Smooth muscle cell (in vitro differentiated cells): ENCODE measurements around the gene ABHD1. TPM values are rescaled to one million over a fixed set of nuclear protein-coding genes. Genes with fewer than 3 reads are reported as not detected.

Experiments
- DNase-seq: peaks from one replicate; lab custom pipeline; 2025; ENCODE audit not compliant: unreplicated experiment; lab: John Stamatoyannopoulos, UW
- H2AFZ ChIP-seq: fragments of 200-600 bp; sonication (generic); 2 replicates; pipeline ENCODE4 v1.6.0; 2016; ENCODE audit warnings: antibody characterized with exemption, low read depth, mild to moderate bottlenecking
- H3F3A ChIP-seq: fragments of 200-600 bp; sonication (generic); 2 replicates; pipeline ENCODE4 v1.6.0; 2017; ENCODE audit warnings: antibody characterized with exemption, low read depth
- H3K27ac ChIP-seq: fragments of 200-600 bp; sonication (generic); 2 replicates; pipeline ENCODE4 v1.5.1; 2016; ENCODE audit warnings: low read depth, mild to moderate bottlenecking
- H3K27me3 ChIP-seq: fragments of 200-600 bp; sonication (generic); 2 replicates; pipeline ENCODE4 v1.6.1; 2016; ENCODE audit warnings: low read depth, mild to moderate bottlenecking
- H3K36me3 ChIP-seq: fragments of 200-600 bp; sonication (generic); 2 replicates; pipeline ENCODE4 v1.5.1; 2016; ENCODE audit warnings: low read depth
- H3K4me1 ChIP-seq: fragments of 200-600 bp; sonication (generic); 2 replicates; pipeline ENCODE4 v1.5.1; 2016; ENCODE audit warnings: low read depth
- H3K4me2 ChIP-seq: fragments of 200-600 bp; sonication (generic); 2 replicates; pipeline ENCODE4 v1.6.0; 2016; ENCODE audit warnings: mild to moderate bottlenecking
- H3K4me3 ChIP-seq: fragments of 200-600 bp; sonication (generic); 2 replicates; pipeline ENCODE4 v1.5.1; 2016; ENCODE audit warnings: mild to moderate bottlenecking
- H3K79me2 ChIP-seq: fragments of 200-600 bp; sonication (generic); 2 replicates; pipeline ENCODE4 v1.6.0; 2016; ENCODE audit warnings: low read depth, mild to moderate bottlenecking
- H3K9ac ChIP-seq: fragments of 200-600 bp; sonication (generic); 2 replicates; pipeline ENCODE4 v1.6.0; 2016; ENCODE audit warnings: low read depth
- H3K9me3 ChIP-seq: fragments of 200-600 bp; sonication (generic); replicated peaks from 2 replicates; pipeline ENCODE4 v1.5.1; 2016; ENCODE audit warnings: low read depth
- H4K20me1 ChIP-seq: fragments of 200-600 bp; sonication (generic); 2 replicates; pipeline ENCODE4 v1.6.0; 2016; ENCODE audit warnings: low read depth
- CTCF ChIP-seq: fragments of 200-600 bp; sonication (generic); IDR thresholded peaks from 2 replicates; pipeline ENCODE4 v1.5.1; 2017; ENCODE audit warnings: borderline replicate concordance, mild to moderate bottlenecking, antibody characterized with exemption; ENCODE audit not compliant: insufficient read depth, poor library complexity, severe bottlenecking
- WGBS: methylation state at CpG from one replicate; pipeline ENCODE4 v1.1.7; 2016; ENCODE audit warnings: low lambda C conversion rate; 5-methylcytosine and 5-hydroxymethylcytosine counted together
- polyA plus RNA-seq: library from polyadenylated mRNA; unstranded; fragments of >200 nt; fragmentation: Nextera tagmentation; extraction: Ambion mirVana; gene quantifications from 2 replicates; pipeline ENCODE4 v1.2.1, GENCODE V29; 2016
- total RNA-seq: library from RNA; depleted of rRNA; stranded (reverse); fragments of >200 nt; gene quantifications from 2 replicates; pipeline ENCODE4 v1.2.3, GENCODE V29; 2014

The ABHD1 gene
- total and polyA plus RNA-seq, 2 experiments from 2014 or later, result not detected

- Histone ChIP-seq H3K4me3 (no peak overlapping the region), H3K4me1 (peaks cover 5% of the 10 kb centered on the region), H3K4me2 (no peak overlapping the region), H3K9me3 (no peaks in the 10 kb centered on the region), H3K79me2 (no peaks in the 10 kb centered on the region), H3K27ac (no peak overlapping the region), H2AFZ (no peak overlapping the region), H3K36me3 (no peaks in the 10 kb centered on the region), H3F3A (no peaks in the 10 kb centered on the region), H3K9ac (no peak overlapping the region), H3K27me3 (peaks cover 18% of the 10 kb centered on the region), H4K20me1 (no peaks in the 10 kb centered on the region)
- WGBS, result 90% methylated on average over 3 of the region's 3 CpGs
- no peak for DNase-seq
- no peak for TF ChIP-seq CTCF
Observed at GRCh38 chr2:27178469-27178868, 54.9 kb downstream of the ABHD1 start.

DNA sequence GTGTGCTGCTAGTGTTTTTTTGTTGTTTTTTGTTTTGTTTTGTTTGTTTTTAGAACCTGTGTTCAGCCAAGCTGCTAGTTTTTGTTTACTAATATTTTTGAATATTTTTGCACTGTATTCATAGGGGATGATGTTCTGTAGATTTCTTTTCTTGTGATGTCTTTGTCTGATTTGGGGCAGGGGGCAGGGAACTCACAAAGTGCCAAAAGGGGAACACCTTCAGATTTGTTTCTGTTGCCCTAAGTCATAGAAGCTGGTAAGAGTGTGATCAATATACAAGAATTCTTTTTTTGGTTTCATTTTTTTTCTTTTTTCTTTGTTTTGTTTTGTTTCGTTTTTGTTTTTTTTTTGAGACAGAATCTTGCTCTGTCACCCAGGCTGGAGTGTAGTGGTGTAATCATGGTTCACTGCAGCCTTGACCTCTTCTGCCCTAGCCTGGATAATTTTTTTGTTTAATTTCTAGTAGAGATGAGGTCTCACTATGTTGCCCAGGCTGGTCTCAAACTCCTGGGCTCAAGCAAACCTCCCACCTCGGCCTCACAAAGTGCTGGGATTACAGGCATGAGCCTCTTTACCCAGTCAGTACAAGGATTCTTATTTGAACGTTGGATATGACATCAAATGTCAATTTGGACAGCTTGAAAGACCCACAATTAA lies 55.9 kb downstream of the ABHD1 start:
- Histone ChIP-seq H3K9me3 (no peaks in the 10 kb centered on the region), H4K20me1 (no peaks in the 10 kb centered on the region), H3K27ac (no peak overlapping the region), H3K79me2 (no peaks in the 10 kb centered on the region), H3F3A (peaks cover 4% of the 10 kb centered on the region), H3K9ac (no peak overlapping the region), H3K4me1 (peaks cover 1% of the 10 kb centered on the region), H3K27me3 (peaks cover 15% of the 10 kb centered on the region), H3K4me2 (no peak overlapping the region), H2AFZ (no peak overlapping the region), H3K36me3 (no peaks in the 10 kb centered on the region), H3K4me3 (no peak overlapping the region)
- no peak for TF ChIP-seq CTCF
- 85% methylated on average over 3 of the region's 3 CpGs for WGBS
- DNase-seq, result no peak

Other genes with a start within 250 kb of the ABHD1 start
- 9.5 and 12.5 TPM in 2 replicates for gene MAPRE3, start 153.2 kb upstream of the ABHD1 start, total RNA-seq
- gene MAPRE3, start 153.2 kb upstream of the ABHD1 start, polyA plus RNA-seq, result 29.5 and 30.5 TPM in 2 replicates
- 67.7 and 79.6 TPM in 2 replicates for gene TMEM214, start 90.8 kb upstream of the ABHD1 start, total RNA-seq
- 94.9 and 99.7 TPM in 2 replicates for gene TMEM214, start 90.8 kb upstream of the ABHD1 start, polyA plus RNA-seq
- 10.9 and 13.7 TPM in 2 replicates for gene AGBL5, start 72.1 kb upstream of the ABHD1 start, total RNA-seq
- gene AGBL5, start 72.1 kb upstream of the ABHD1 start, polyA plus RNA-seq, result 17.1 and 20.0 TPM in 2 replicates
- gene OST4, start 52.2 kb upstream of the ABHD1 start, total RNA-seq, result 529 and 848 TPM in 2 replicates
- gene OST4, start 52.2 kb upstream of the ABHD1 start, polyA plus RNA-seq, result 1,164 and 1,292 TPM in 2 replicates
- gene EMILIN1, start 45.2 kb upstream of the ABHD1 start, total RNA-seq, result 111 and 131 TPM in 2 replicates
- 330 and 518 TPM in 2 replicates for gene EMILIN1, start 45.2 kb upstream of the ABHD1 start, polyA plus RNA-seq
- 0.27 and 0.94 TPM in 2 replicates for gene KHK, start 37.0 kb upstream of the ABHD1 start, total RNA-seq
- 1.6 and 2.1 TPM in 2 replicates for gene KHK, start 37.0 kb upstream of the ABHD1 start, polyA plus RNA-seq
- 0.27 TPM in 1 of 2 replicates, not detected in the other for gene CGREF1, start 4.7 kb upstream of the ABHD1 start, total RNA-seq
- gene CGREF1, start 4.7 kb upstream of the ABHD1 start, polyA plus RNA-seq, result 0.85 and 0.97 TPM in 2 replicates
- gene PREB, start 10.8 kb downstream of the ABHD1 start, total RNA-seq, result 44.9 and 53.2 TPM in 2 replicates
- 62.6 and 78.5 TPM in 2 replicates for gene PREB, start 10.8 kb downstream of the ABHD1 start, polyA plus RNA-seq
- gene PRR30, start 15.6 kb downstream of the ABHD1 start, total RNA-seq, result not detected in 2 replicates
- gene PRR30, start 15.6 kb downstream of the ABHD1 start, polyA plus RNA-seq, result not detected in 2 replicates
- gene TCF23, start 25.2 kb downstream of the ABHD1 start, total RNA-seq, result not detected in 2 replicates
- not detected in 2 replicates for gene TCF23, start 25.2 kb downstream of the ABHD1 start, polyA plus RNA-seq
- gene ATRAID, start 88.2 kb downstream of the ABHD1 start, total RNA-seq, result 233 and 243 TPM in 2 replicates
- 319 and 335 TPM in 2 replicates for gene ATRAID, start 88.2 kb downstream of the ABHD1 start, polyA plus RNA-seq
- gene SLC5A6, start 88.5 kb downstream of the ABHD1 start, total RNA-seq, result 32.3 and 49.8 TPM in 2 replicates
- 25.7 and 35.8 TPM in 2 replicates for gene SLC5A6, start 88.5 kb downstream of the ABHD1 start, polyA plus RNA-seq
- 20.3 and 20.4 TPM in 2 replicates for gene CAD, start 93.6 kb downstream of the ABHD1 start, total RNA-seq
- 32.4 and 34.3 TPM in 2 replicates for gene CAD, start 93.6 kb downstream of the ABHD1 start, polyA plus RNA-seq
- gene SLC30A3, start 139.2 kb downstream of the ABHD1 start, total RNA-seq, result not detected in 2 replicates
- 0.17 TPM in 1 of 2 replicates, not detected in the other for gene SLC30A3, start 139.2 kb downstream of the ABHD1 start, polyA plus RNA-seq
- gene DNAJC5G, start 151.6 kb downstream of the ABHD1 start, total RNA-seq, result not detected in 2 replicates
- gene DNAJC5G, start 151.6 kb downstream of the ABHD1 start, polyA plus RNA-seq, result not detected in 2 replicates
- gene TRIM54, start 158.6 kb downstream of the ABHD1 start, total RNA-seq, result 0.22 TPM in 1 of 2 replicates, not detected in the other
- gene TRIM54, start 158.6 kb downstream of the ABHD1 start, polyA plus RNA-seq, result 0.80 TPM in 1 of 2 replicates, not detected in the other
- 0.36 and 0.54 TPM in 2 replicates for gene UCN, start 184.6 kb downstream of the ABHD1 start, total RNA-seq
- gene UCN, start 184.6 kb downstream of the ABHD1 start, polyA plus RNA-seq, result 2.7 and 3.6 TPM in 2 replicates
- gene MPV17, start 199.3 kb downstream of the ABHD1 start, total RNA-seq, result 87.1 and 114 TPM in 2 replicates
- gene MPV17, start 199.3 kb downstream of the ABHD1 start, polyA plus RNA-seq, result 117 and 128 TPM in 2 replicates
- gene GTF3C2, start 232.9 kb downstream of the ABHD1 start, total RNA-seq, result 37.7 and 42.3 TPM in 2 replicates
- 40.3 and 53.8 TPM in 2 replicates for gene GTF3C2, start 232.9 kb downstream of the ABHD1 start, polyA plus RNA-seq
- gene EIF2B4, start 246.5 kb downstream of the ABHD1 start, total RNA-seq, result 30.6 and 36.4 TPM in 2 replicates
- 70.2 and 80.0 TPM in 2 replicates for gene EIF2B4, start 246.5 kb downstream of the ABHD1 start, polyA plus RNA-seq
- 84.5 and 88.4 TPM in 2 replicates for gene SNX17, start 246.8 kb downstream of the ABHD1 start, total RNA-seq
- 128 and 155 TPM in 2 replicates for gene SNX17, start 246.8 kb downstream of the ABHD1 start, polyA plus RNA-seq